H1 (cell line): ENCODE results near the gene GPR68. TPM values are rescaled to one million over a fixed set of nuclear protein-coding genes. Genes with fewer than 3 reads are reported as not detected.

ENCODE experiments used
- CHD1 ChIP-seq: IDR thresholded peaks from 2 replicates; pipeline ENCODE4 v1.6.1; 2012; ENCODE audit warnings: low read depth, low read length, improper control_type of control experiment
- CHD7 ChIP-seq: fragments of 300-600 bp; sonication (generic); IDR thresholded peaks from 2 replicates; pipeline ENCODE4 v1.7.1; 2012; ENCODE audit warnings: low read length, moderate library complexity, mild to moderate bottlenecking, inconsistent platforms; ENCODE audit not compliant: insufficient replicate concordance
- CTBP2 ChIP-seq: IDR thresholded peaks from 2 replicates; pipeline ENCODE4 v1.7.0; 2011; ENCODE audit warnings: borderline replicate concordance, mild to moderate bottlenecking, moderate library complexity, mixed read lengths, low read length; ENCODE audit not compliant: insufficient read depth, insufficient read length
- TCF12 ChIP-seq: IDR thresholded peaks from 2 replicates; pipeline ENCODE4 v1.6.1; 2011; ENCODE audit warnings: low read depth, mild to moderate bottlenecking, low read length
- polyA plus RNA-seq, 7 experiments: library from polyadenylated mRNA; depleted of rRNA in 3 of 7; stranded (reverse) in 5 of 7; unstranded in 2 of 7; fragments of >200 nt in 5 of 7; fragments of 200-250 nt in 2 of 7; gene quantifications; 1 replicate in 5 of 7; 2 replicates in 1 of 7; 4 replicates in 1 of 7; pipeline versions ENCODE4 v1.2.1 to v1.2.3, GENCODE V29; 2011 to 2013; ENCODE audit warnings: missing spikeins in 2 of 7, mixed read lengths in 2 of 7
- total RNA-seq: library from RNA; stranded (reverse); fragmentation: NEBNext Ultra II Directional; extraction: Animal tissue kit (Norgen Biotek cat#: 25700); gene quantifications from 2 replicates; pipeline ENCODE4 v1.2.1, GENCODE V29; 2021

GPR68 gene
- total and polyA plus RNA-seq, 2 of the 8 experiments (the other 6 are each of a cell fraction or from before 2014, with no cell fraction given): 0.22 to 0.76 TPM

GRCh38 chr14:91267965-91268437 is 23.5 kb upstream of the GPR68 start (continued):
- TF ChIP-seq CHD7 (no peak), CTBP2 (no peak), CHD1 (no peak), TCF12 (no peak)
